ENCODE data around the gene EHBP1L1.

EHBP1L1 gene

GRCh38 chr11:65584723-65585171, 8.9 kb downstream of the EHBP1L1 start:
- TF ChIP-seq GATA2 (IDR thresholded peaks at IDR 0.05; ENCODE audit: low read depth, low read length) = no peak
- no peak for TF ChIP-seq GATA3 (IDR thresholded peaks at IDR 0.05; ENCODE audit: low read depth, low read length)

- no peak for TF ChIP-seq GATA3 (IDR thresholded peaks at IDR 0.05; ENCODE audit: low read depth, low read length)
- no peak for TF ChIP-seq GATA2 (IDR thresholded peaks at IDR 0.05; ENCODE audit: low read depth, low read length)
Observed at GRCh38 chr11:65585396-65586246, 9.8 kb downstream of the EHBP1L1 start.

GRCh38 chr11:65586247-65586630, 10.4 kb downstream of the EHBP1L1 start:
- no peak for TF ChIP-seq GATA2 (IDR thresholded peaks at IDR 0.05; ENCODE audit: low read depth, low read length)
- no peak for TF ChIP-seq GATA3 (IDR thresholded peaks at IDR 0.05; ENCODE audit: low read depth, low read length)

- TF ChIP-seq GATA3 (IDR thresholded peaks at IDR 0.05; ENCODE audit: low read depth, low read length) (no peak), GATA2 (IDR thresholded peaks at IDR 0.05; ENCODE audit: low read depth, low read length) (no peak)
Observed at GRCh38 chr11:65586676-65587075, 10.8 kb downstream of the EHBP1L1 start.

GRCh38 chr11:65588199-65589054, 12.6 kb downstream of the EHBP1L1 start:
- TF ChIP-seq GATA2 (IDR thresholded peaks at IDR 0.05; ENCODE audit: low read depth, low read length) (no peak), GATA3 (IDR thresholded peaks at IDR 0.05; ENCODE audit: low read depth, low read length) (no peak)

GRCh38 chr11:65589444-65590239, 13.8 kb downstream of the EHBP1L1 start:
- TF ChIP-seq GATA2 (IDR thresholded peaks at IDR 0.05; ENCODE audit: low read depth, low read length) = no peak
- TF ChIP-seq GATA3 (IDR thresholded peaks at IDR 0.05; ENCODE audit: low read depth, low read length) = no peak

GRCh38 chr11:65590240-65590738, 14.4 kb downstream of the EHBP1L1 start:
- TF ChIP-seq GATA3 (IDR thresholded peaks at IDR 0.05; ENCODE audit: low read depth, low read length) = no peak
- no peak for TF ChIP-seq GATA2 (IDR thresholded peaks at IDR 0.05; ENCODE audit: low read depth, low read length)

GRCh38 chr11:65591939-65592857, 16.3 kb downstream of the EHBP1L1 start:
- no peak for TF ChIP-seq GATA2 (IDR thresholded peaks at IDR 0.05; ENCODE audit: low read depth, low read length)
- no peak for TF ChIP-seq GATA3 (IDR thresholded peaks at IDR 0.05; ENCODE audit: low read depth, low read length)

GRCh38 chr11:65592858-65593517, 17.1 kb downstream of the EHBP1L1 start:
- TF ChIP-seq GATA3 (IDR thresholded peaks at IDR 0.05; ENCODE audit: low read depth, low read length) (no peak), GATA2 (IDR thresholded peaks at IDR 0.05; ENCODE audit: low read depth, low read length) (no peak)

- TF ChIP-seq GATA2 (IDR thresholded peaks at IDR 0.05; ENCODE audit: low read depth, low read length) (no peak), GATA3 (IDR thresholded peaks at IDR 0.05; ENCODE audit: low read depth, low read length) (no peak)
Observed at GRCh38 chr11:65593518-65594414, 17.9 kb downstream of the EHBP1L1 start.

GRCh38 chr11:65595131-65595530, 19.3 kb downstream of the EHBP1L1 start:
- no peak for TF ChIP-seq GATA2 (IDR thresholded peaks at IDR 0.05; ENCODE audit: low read depth, low read length)
- no peak for TF ChIP-seq GATA3 (IDR thresholded peaks at IDR 0.05; ENCODE audit: low read depth, low read length)
